HL-60/S4 treated with phorbol 12-myristate 13-acetate at 8.2 ng/mL for 4 days and 3 days (cell line): ENCODE results near the gene GRID2.
"Not testable (repeated sequence)": the region's sequence is repeated elsewhere in the genome, so short reads cannot be mapped to it uniquely, and the experiment has no call there.

Experiments
- in situ Hi-C: fragments of 300-500 bp; cut with MboI; formaldehyde crosslinking; loops from 2 replicates; pipeline ENCODE4 v1.15.0; 2022; ENCODE audit warnings: low sequenced_read_pairs

Gene GRID2

DNA sequence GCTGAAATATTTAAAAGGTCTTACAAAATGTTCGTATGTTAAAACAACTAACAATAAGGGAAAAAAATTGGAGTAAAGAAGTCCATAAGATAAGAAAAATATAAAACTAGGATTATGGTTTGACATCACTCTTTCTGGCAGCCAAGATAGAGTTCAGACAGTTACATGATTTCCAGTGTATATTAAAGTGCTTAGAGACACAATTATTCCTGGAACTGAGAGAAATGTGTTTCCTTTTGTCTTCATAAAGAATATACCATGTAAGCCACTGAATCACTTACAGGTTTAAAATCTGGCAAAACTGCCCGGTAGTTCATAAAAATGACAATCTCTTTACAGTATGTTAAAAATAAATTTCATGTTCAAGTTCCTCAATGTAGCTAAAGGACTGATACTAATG lies 986.1 kb downstream of the GRID2 start:
- in situ Hi-C loops = no loop called here

GRCh38 chr4:93299118-93299517 lies 995.4 kb downstream of the GRID2 start:
- in situ Hi-C loops = no loop called here

DNA sequence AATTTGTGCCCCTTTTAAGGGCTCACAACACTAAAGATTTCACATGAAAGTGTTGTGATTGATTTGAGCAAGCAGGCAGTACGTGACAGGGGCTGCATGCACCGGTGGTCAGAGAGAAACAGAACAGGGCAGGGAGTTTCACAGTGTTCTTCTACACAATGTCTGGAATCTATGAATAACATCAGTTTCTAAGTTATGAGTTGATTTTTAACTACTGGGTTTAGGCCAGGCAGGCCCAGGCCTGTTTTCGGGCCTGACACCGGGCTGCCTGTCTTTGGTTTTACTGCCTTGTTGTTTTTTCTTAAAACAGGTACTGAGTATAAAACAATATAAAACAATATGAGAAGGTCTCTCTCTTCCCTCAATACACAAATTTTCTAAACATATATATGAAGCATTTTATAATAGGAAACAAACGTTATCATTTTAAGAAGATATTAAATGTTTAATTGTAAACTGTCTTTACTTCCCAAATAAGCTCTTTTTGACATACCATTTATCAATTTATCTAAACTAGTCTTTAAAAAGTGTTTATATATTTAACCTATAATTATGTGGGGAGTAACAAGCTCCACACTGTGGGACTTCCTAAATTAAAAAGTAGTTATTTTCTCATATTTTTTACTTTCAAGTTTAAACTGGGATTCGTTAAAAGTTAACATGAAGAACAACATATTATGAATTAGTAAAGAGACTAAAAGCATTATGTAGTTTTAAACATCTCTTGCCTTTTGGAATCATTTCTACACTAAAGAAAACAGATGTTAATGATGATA lies 997.2 kb downstream of the GRID2 start:
- in situ Hi-C loops = not testable (repeated sequence)

- in situ Hi-C loops = no loop called here
Measured at GRCh38 chr4:93302310-93302709, 998.5 kb downstream of the GRID2 start.

DNA sequence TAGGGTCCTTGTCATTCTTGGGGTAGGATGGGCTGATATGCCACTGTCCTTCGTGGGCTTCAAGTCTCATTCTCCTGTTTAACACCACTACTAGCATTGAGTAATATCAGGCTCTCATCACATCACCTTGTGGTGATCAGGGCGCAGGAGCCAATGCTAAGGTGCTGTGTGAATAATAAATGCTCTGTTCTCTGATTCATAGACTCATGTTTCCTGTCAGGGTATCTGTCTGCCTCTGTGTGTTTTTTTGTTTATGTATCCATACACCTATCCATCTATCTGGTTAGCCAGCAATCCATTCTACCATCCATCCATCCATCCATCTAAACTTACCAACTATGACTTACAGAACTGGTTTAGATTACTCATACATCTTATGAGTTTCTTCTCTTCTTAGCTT lies 999.7 kb downstream of the GRID2 start:
- in situ Hi-C loops = no loop called here

DNA sequence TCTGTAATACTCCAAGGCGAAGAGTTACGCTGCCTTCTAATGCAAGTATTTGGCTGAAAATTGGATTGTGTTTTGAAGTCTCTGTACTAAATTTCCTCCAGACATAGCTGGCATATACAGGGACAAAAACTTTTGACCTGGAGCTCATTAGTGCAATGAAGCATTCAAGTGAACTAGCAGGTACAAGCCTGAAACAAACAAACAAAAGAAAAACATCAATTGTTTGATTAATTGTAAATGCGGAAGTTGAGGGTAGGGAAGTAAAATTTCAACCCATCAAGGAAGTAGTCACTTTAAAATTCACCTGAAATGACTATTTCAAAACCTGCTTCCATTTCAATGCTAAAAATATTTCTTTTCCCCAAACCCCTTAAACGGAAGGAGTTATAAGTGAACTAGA lies 1008.5 kb downstream of the GRID2 start:
- in situ Hi-C loops = no loop called here

- in situ Hi-C loops = no loop called here
Measured at GRCh38 chr4:93313197-93313596, 1009.4 kb downstream of the GRID2 start.

DNA sequence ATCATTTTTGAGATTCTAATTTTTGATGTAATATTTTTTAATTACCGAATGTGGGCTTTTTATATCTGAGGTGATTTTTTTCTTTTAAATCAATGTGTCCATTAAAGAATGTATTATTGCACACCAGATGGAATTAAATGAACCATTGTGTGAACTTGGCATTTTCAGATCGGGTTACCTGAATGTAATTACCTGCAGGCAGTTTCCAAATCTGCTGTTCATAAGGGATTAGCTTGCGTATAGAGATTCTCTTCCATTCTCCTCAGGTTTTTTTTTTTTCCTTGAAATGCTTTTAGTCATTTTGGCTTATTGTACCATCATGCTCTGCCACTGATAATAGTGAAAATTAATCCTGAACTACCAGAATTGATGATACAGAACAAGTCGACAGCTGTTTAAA lies 1013.3 kb downstream of the GRID2 start:
- in situ Hi-C loops = no loop called here

DNA sequence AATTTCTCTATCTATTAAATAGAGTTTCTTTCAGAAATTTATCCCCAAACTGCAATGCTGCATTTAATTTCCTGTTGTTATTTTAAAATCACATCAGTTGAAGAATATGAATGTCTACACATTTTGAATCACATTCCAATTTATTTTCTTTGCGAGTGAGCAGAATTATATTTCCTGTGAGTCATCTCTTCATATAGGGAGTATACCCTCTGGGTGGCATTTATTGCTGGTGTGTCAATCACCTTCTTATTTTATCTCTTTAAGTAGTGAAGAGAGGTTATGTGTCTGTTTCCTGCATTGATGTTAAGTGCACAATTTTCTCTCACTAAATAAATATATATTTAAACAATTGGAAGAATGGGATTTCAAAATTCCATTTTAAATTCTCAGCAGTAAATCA lies 1013.8 kb downstream of the GRID2 start:
- in situ Hi-C loops = no loop called here

DNA sequence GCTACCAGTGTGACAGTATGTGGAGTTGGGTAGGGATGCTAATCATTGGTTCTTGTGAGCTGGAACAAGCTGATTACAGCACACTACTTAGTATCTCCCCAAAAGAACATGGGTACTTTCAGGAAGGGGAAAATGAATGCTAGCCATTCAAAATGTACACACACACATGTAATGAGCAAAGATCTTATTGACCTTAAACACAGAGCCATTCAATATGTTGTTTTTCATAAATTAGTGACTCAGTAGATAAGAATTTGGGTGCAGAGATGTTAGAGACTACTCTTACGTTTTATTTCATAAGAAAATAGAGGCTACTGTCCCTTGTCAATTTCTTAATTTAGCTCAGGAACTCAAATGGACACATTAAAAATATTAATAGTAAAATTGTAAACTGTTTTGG lies 1015.3 kb downstream of the GRID2 start:
- in situ Hi-C loops = no loop called here

DNA sequence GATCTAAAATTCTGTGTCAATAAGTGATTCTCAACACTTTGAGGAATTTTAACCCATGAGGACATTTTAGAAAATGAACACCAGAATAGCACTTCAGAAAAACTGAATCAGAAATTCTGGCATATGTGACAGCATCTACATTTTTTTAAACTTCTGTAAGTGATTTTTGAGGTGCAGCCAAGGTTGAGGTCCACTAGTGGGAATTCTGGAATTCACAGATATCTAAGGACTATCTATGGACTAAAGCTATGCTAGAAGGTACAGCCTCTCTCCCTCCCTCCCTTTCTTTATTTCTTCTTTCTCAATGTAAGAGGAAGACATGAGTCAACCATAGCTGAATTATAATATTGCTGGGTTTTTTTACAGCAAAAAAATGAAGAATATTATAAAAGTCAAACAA lies 1016.6 kb downstream of the GRID2 start:
- in situ Hi-C loops = no loop called here

DNA sequence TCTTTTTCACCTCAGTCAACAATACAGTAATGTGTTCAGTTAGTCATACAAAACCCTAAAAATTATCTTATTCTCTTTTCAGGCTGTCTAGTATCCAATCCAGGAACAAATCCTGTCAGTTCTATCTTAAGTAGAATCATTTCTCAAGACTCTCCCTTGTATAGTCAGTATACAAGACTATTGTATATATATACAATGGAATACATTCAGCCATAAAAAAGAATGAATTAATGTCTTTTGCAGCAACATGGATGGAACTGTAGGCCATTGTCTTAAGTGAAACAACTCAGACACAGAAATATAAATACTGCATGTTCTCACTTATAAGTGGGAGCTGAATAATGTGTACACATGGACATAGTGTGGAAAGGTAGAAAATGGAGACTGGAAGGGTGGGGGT lies 1023.6 kb downstream of the GRID2 start:
- in situ Hi-C loops = no loop called here

GRCh38 chr4:93334003-93334402 lies 1030.2 kb downstream of the GRID2 start:
- in situ Hi-C loops = no loop called here

DNA sequence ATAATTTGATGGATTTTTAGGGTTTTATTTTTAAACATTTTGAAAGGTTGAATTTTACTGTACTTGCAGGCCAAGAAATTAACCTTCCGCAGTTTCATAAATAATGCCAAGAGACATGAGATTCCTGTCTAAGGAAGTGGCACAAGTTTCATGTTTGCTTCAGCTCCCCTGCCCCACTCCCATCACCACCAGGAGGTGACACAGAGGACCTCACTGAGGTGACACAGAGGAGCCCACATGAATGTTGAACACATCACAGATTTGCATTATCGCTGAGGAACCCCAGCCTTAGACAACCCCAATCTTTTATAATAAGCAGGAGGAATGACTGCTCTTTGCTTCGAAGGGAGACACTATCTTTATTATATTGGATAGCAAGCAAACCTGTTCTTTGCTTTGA lies 1033.4 kb downstream of the GRID2 start:
- in situ Hi-C loops = no loop called here

DNA sequence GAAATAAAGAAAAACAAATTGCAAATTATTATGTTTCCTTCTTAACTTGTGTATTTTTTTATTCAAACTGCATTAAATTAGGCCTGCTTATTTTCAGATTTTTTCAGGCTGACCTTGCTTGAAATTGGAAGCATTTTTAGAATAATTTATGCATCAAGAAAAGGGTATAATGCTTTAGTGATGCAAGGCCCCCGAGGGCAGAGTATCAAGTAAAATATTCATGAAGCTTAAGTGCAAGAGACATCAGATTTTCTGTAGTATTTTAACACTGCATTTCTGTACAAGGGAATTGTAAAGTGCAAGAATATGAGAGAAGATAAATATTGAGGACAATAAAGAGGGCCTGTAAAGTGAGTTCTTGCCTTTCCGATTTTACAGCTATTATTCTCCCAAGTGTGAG lies 1039.0 kb downstream of the GRID2 start:
- in situ Hi-C loops = no loop called here

DNA sequence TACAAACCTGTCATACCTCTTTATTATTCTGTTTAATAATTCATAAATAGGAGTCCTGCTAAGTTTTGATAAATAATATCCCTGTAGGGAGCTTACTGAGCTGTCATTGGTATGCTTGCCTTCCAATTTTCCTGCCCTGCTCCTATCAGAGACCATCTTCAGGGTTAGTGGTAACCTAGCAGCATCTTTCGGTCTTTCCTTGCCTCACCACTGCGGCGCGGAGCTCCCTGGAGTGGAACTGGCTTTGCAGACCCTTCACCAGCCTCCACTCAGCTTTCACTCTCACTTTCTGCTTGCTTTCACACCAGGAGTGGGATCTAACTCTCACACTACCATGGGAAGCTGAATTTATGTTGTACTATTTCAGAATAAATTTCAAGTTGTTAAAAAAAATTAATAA lies 1043.1 kb downstream of the GRID2 start:
- in situ Hi-C loops = no loop called here

- in situ Hi-C loops = no loop called here
Measured at GRCh38 chr4:93348896-93349295, 1045.1 kb downstream of the GRID2 start.

DNA sequence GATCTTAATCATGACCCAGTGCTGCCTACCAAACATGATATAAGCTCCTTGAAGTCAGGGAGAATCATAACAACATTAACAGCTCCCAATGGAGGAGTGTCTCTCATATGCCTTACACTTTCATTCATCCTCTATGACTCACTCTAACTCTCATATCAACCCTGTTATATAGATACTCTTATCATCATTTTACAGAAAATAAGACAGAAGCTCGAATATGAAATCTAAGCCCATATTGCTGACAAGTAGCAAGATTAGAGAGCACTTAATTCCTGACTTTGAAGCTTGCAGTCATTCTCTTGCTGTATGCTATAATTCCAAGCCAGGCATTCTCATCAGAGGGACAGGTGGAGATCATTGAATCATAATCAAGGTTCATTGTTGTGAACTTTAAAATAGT lies 1048.1 kb downstream of the GRID2 start:
- in situ Hi-C loops = no loop called here

- in situ Hi-C loops = no loop called here
Measured at GRCh38 chr4:93355411-93355810, 1051.6 kb downstream of the GRID2 start.

DNA sequence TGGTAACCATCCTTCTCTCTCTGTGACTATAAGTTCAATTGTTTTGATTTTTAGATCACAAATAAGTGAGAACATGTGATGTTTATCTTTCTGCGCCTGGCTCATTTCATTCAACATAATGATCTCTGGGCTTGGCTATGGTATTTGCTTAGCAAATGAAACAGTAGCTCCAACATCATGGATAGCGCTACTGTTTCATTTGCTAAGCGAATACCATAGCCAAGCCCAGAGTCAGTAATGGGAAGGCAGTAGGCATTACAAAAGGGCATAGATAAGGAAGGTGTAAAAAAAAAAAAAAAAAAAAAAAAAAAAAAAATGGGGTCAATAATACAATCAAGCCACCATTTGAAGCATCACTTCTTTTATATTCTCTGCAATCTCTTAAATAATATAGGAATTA lies 1055.8 kb downstream of the GRID2 start:
- in situ Hi-C loops = no loop called here

DNA sequence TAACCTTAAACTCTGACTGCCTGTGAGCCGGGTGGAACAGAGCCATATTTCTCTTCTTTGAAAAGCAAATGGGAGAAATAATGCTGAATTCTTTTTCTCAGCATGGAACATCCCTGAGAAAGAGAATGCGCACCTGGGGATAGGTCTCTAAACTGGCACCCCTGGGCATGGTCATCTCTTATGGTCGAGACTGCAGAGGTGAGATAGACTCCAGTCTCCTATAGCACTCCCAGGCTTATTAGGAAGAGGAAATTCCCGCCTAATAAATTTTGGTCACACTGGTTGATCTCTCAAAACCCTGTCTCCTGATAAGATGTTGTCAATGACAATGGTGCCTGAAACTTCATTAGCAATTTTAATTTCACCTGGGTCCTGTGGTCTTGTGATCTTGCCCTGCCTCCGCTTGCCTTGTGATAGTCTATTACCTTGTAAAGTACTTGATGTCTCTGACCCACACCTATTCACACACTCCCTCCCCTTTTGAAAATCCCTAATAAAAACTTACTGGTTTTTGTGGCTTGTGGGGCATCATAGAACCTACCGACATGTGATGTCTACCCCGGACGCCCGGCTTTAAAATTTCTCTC lies 1062.5 kb downstream of the GRID2 start:
- in situ Hi-C loops = not testable (repeated sequence)

DNA sequence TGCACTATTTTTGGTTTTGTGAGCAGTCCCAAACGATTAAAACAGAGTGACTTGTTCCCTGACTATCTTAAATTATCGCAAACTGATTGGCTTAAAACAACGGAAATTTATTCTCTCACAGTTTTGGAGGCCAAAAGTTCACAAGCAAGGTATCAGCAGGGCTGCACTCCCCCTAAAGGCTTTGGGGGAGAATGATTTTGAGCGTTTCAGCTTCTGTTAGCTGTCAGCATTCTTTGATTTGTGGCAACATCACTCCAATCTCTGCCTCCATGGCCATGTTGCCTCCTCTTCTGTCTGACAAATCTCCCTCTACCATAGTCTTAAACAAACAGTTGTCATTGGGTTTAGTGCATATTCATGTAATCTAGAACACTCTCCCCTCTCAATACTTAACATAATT lies 1065.2 kb downstream of the GRID2 start:
- in situ Hi-C loops = no loop called here

DNA sequence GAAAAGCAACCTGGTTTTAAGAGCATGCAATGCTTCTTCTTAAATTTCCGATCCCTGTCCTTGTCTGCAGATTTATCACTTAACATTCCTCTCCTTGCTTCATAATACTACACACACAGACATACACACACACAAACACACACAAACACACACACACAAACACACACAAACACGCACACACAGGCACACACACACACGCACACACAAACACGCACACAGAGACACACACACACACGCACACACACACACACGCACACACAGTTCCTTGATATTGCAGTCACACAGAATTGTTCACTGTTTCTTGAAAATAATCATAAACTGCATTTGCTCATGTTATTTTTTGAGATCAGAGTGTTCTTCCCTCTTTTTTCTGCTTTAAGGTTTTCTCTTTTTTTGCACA lies 1066.5 kb downstream of the GRID2 start:
- in situ Hi-C loops = no loop called here
